PC-3 (cell line): Measurements from ENCODE around the gene DYSF.

Experiments used
- CTCF ChIP-seq: fragments of 300-600 bp; sonication (generic); conservative IDR thresholded peaks from 2 replicates; pipeline ENCODE4 v1.5.1; 2017; ENCODE audit warnings: antibody characterized with exemption, low read depth, mild to moderate bottlenecking, low read length
- EZH2phosphoT487 ChIP-seq: fragments of 300-600 bp; sonication (generic); IDR thresholded peaks from 2 replicates; pipeline ENCODE4 v1.6.1; 2018; ENCODE audit warnings: mild to moderate bottlenecking, antibody characterized with exemption, low read length, borderline replicate concordance

- TF ChIP-seq CTCF: no peak
- TF ChIP-seq EZH2phosphoT487: no peak
Measured at GRCh38 chr2:71702071-71702970, 249.0 kb downstream of the DYSF start.
